NAMALWA (cell line): ENCODE data around the gene ABHD12B.
"Not testable (repeated sequence)": the region's sequence is repeated elsewhere in the genome, so short reads cannot be mapped to it uniquely, and the experiment has no call there.

Experiments
- DNase-seq: peaks from one replicate; pipeline ENCODE4 v3.0.0-alpha.2; 2015; ENCODE audit warnings: low spot score

The ABHD12B gene

DNA sequence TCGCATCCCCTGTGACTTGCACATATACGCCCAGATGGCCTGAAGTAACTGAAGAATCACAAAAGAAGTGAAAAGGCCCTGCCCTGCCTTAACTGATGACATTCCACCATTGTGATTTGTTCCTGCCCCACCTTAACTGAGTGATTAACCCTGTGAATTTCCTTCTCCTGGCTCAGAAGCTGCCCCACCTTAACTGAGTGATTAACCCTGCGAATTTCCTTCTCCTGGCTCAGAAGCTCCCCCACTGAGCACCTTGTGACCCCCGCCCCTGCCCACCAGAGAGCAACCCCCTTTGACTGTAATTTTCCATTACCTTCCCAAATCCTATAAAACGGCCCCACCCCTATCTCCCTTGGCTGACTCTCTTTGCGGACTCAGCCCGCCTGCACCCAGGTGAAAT is 24.6 kb downstream of the ABHD12B start:
- not testable (repeated sequence) for DNase-seq

DNA sequence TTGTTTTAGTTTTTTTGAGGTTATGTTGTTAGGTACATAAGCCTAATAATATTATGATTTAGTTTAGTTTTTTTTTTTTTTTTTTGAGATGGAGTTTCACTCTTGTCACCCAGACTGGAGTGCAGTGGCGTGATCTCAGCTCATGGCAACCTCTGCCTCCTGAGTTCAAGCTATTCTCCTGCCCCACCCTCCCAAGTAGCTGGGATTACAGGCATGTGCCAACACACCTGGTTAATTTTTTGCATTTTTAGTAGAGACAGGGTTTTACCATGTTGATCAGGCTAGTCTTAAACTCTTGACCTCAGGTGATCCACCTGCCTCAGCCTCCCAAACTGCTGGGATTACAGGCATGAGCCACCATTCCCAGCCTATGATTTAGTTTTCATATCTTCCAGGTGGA is 25.2 kb downstream of the ABHD12B start:
- not testable (repeated sequence) for DNase-seq

DNA sequence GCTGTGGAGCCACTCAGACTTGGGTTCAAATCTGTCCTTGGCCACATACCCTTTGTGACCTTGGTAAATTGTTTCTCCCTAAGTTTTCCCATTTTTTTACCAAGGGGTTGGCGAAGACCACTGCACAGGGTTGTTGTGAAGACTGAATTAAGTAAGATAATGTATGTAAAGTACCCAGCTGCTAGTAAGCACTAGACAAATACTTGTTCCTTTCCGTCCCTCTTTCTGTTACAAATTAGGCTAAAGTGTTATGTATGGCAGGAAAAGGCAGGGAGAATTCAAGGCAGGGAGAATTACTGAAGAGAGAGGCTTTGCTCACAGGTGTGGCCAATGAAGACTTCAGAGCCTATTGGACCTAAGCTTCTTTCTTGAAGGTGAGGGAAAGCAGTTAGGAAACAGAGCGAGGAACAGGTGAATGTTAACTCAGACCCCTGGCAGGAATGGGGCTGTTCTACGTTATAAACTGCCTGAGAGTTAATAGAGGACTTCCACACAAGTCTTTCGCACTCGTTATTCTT is 25.9 kb downstream of the ABHD12B start:
- no peak for DNase-seq

DNA sequence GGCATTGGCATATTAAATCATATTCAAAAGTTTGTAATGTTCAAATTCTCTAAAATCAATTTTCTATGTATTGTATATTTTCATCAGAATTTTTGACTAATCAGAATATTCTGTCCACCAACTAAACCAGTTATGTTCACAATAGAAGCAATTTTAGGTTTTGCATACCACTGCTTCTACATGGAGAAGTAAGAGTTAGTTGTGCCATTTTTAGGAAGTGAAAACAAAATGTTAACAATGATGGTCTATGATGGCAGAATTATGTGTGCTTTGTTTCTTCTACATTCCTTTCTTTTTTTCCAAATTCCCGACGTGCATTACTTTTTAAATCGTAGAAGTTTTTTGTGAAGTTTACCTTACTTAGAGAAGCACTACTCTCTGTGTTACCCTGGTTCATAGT is 29.5 kb downstream of the ABHD12B start:
- DNase-seq: no peak

DNA sequence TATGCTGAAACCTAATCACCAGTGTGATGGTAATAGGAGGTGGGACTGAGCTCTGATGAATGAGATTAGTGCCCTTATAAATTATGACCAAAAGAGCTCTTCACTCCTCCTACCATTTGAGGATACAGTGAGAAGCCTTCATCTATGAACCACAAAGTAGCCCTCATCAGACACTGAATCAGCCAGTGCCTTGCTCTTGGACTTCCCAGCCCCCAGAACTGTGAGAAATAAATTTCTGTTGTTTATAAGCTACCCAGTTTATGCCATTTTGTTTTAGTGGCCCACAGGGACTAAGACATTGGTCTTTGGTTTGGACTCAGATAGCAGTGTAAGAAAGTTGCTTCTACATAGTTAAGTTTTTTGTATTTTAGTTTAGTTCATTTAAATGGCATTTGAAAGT is 32.9 kb downstream of the ABHD12B start:
- no peak for DNase-seq

DNA sequence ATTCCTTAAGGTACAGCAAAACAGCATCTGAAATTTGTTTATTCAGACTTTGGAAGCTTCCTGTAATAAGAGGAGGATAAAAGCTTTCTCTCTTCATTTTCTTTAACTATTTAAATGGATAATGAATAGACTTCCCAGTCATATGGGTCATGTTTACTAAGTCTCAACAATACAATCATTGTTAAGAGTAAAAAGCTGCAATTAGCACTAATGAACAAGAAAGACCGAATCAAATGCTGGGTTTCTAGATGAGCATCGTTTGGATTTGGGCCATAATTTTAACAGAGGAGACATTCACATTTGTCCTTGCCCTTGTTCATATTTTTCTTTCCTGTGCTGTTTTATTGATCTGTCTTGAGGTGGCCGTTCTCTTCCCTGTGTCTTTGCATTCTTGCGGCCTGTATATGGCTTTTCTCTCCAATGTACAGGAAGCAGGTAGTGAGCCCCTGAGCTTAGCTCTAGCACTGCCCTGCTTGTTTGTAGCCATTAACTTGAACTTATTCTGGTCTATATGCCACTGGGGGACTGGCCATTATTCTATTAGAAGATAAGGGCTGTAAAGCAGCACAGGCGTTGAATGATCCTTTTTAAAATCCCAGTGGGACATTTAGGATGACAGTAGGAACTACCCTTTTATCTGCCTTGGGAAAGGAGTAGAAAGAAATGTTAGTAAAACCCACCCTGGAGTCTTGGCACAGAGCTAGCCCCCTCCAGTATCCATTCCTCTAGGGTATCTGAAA is 34.6 kb downstream of the ABHD12B start:
- no peak for DNase-seq

DNA sequence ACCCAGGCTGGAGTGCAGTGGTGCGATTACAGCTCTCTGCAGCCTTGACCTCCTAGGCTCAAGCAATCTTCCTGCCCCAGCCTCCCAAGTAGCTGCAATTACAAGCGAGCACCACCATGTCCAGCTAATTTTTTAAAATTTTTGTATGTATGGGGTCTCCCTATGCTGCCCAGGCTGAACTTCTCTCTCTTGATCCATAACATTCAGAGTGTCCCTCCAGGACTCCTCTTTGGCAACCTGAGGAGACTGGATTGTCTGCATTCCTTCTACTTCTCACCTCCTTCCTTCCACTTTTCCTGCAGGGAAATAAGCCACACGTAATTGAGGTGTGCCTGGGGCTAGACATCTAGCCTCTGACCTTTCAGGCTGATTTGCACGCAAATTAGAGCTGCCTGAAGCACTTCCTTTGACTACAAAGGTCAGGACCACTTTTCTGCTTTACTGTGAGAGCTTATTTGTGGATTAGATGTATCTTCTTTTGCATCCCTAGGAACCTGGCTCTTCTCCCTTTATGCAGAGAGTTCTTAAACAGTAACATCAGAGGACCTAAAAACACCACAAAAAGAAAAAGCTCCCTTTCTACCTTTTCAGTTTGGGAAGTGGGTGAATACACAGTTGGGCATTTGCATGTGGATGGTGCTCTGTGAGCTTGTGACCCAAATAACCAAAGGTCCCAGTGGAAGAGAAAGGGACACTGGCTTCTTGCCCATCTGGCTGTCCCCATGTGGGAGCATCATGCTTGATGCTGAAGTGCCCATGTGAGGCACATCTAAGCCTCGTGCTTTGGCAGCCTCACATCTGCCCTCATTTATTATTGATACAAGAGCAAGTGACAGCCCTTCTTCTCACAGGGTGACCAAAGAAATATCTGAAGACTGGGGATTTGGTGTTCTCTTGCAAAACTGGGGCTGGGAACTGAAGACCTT is 38.9 kb downstream of the ABHD12B start:
- DNase-seq: no peak

DNA sequence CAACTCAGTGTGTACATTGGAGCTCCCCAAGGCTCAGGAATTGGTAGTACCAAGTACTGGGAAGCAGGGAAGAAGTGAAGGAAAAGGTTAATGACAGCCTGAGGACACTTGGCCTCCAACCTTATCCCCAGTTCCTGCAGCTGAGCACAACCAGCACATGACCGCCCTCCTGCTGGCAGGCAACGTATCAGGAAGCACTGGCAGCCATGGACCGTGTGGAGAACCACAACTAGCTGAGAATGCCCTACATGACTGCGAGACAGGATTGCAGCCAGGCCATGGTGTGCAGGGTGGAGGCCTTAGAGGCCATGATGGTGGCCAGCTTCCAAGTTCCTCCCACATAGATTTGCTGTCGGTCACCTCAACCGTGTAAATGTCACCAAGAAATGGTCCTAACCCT is 45.6 kb downstream of the ABHD12B start:
- DNase-seq: no peak

DNA sequence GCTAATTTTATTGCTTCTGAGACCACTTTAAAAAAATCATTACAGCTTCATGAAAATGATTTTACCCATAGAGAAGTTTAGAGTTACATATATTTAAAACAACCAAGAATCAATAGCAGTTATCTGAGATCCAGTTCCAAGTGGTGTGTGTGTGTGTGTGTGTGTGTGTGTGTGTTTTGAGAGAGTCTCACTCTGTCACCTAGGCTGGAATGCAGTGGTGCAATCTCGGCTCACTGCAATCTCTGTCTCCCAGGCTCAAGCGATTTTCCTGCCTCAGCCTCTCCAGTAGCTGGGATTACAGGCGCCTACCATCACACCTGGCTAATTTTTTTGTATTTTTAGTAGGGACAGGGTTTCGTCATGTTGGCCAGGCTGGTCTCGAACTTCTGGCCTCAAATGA is 47.7 kb downstream of the ABHD12B start:
- not testable (repeated sequence) for DNase-seq

DNA sequence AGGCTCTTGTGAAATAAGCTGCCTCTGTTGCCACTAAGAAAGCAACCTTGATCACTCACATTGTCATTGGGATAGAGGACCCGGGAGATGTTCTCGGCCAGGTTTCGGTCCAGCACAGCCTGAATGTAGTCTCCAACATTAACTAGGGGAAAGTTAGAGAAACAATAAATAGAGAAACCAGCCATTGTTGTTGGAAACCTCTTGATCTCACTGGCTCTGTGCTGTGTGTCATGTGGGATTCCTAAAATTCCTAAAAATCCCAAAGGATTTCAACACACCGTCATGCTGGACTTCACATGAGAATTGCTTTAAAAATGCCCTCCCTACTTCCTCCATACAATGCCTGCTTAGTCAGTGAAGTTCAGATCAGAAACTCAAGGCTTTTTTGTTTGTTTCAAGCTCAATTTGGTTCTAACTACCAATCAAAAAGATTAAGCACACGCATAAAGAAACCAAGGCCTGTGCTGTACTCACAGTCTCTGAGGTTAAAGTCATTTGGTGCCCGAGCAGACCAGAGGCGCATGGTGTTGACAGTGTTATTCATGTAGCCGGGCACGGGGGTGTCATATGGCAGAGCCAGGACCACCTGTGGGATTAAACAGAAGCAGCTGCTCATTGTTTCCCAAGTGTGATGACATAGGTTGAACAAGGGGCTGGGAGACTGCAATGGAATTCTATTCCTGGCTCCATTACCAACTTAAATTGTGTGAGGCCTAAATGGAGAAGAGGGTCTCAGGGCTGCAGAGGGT is 48.8 kb downstream of the ABHD12B start:
- DNase-seq: no peak

DNA sequence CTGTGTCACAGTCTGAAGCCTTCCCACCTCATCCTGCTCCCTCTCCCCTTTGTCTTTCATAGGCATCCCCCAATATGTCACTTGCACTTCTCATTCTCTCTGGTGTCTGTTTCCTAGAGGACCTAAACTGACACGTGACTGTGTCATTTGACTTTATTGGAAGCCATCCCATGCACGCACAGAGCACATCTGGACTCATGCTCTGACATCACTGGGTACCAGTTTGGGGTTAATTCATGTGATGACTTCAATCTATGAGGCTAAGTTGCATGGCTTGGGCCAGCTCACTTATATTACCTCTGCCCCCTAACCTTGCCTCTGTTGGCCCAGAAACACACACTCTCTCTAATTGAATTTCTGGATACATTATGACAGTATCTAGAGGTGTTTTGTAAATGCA is 51.0 kb downstream of the ABHD12B start:
- no peak for DNase-seq

DNA sequence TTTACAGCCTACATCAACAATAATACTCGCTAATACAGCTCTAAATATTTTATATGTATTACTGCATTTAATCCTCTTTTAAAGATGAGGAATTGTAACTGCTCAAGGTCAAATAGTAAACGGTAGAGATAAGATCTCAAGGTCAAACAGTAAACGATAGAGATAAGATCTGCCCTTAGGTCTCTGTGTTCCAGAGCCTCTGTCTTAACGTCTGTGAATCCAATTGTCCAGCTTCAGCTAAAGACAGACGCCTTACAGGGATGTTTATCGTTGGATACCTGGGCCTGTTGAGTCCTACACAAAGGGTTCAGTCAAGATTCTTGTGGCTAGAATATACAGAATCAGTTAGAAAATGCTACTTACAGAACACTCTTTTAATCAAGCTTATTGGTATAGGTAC is 52.4 kb downstream of the ABHD12B start:
- no peak for DNase-seq

DNA sequence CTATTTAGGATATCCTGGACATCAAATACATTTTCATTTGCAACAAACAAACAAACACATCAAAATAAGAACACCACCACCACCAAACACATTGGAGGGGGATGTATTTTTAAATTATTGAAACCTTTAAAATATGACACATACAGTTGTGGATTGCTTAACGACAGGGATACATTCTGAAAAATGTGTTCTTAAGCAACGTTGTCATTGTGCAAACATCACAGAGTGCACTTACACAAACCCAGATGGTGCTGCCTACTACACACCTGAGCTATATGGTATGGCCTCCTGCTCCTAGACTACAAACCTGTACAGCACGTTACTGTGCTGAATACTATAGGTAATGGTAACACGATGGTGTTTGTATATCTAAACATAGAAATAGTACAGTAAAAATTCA is 53.0 kb downstream of the ABHD12B start:
- DNase-seq: no peak

DNA sequence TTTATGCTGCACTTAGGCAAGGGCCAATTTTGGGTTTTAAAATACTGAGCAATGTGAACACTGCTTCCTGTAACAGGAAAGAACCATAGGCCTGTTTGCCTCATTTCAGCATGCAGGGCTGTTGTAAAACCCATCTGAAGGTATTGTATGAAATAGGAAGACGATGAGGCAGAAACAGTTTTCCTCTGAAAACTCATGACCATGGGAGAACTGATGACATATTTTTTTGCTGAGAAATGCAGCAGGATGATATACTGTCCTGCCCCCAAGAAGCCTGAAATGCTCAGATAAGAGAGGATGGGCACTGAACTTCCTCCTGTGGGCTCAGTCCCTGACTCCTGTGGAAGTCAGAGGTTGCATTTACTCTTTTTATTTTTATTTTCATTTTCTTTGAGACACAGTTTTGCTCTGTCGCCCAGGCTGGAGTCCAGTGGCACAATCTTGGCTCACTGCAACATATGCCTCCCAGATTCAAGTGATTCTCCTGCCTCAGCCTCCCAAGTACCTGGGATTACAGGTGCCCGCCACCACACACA is 55.1 kb downstream of the ABHD12B start:
- DNase-seq: no peak

DNA sequence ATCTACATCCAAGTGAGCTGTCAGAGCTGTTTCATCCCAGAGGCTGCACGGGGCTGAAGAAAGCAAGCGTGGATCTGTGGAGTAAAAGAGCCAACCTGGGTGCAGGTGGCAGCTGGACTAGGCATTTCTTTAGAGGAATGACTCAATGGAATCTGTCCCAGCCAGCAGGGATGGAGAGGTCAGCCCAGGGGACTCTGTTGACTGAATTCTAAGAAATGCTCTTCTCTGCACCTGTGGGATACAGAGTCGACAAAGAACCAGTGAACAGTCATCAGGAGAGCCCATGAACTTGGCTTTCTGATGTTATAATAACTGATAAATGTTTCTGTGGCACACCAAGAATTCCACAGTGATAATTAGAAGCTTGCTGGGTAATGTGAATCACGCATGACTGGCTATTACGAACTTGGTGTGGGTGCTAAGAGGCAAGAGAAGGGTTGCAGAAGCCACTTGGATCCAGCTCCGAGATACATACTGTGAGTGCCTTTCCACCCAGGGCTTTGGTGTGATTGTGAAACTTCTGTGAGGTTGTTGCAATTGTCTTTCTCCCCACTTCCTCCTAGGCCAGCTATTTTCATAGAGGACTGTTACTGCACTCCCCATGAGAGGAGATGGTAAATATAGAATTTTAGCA is 56.3 kb downstream of the ABHD12B start:
- no peak for DNase-seq

DNA sequence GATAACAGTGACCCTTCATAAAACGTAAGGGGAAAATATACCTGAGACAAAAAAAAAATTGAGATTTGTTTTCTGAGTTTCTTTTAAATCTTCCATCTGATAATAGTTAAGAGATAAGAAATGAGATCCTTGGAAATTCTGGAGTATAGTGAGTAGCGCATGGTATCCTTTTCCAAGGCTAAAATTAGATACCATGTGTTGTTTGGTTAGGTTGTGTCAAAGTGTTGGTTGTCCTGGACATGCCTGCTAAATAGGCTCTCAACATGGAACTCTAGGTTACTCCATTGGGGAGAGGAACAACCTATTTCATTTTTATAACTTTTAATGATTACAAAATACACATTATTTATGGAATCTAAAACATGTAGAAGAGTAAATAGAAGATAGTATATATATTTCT is 57.7 kb downstream of the ABHD12B start:
- DNase-seq: no peak

DNA sequence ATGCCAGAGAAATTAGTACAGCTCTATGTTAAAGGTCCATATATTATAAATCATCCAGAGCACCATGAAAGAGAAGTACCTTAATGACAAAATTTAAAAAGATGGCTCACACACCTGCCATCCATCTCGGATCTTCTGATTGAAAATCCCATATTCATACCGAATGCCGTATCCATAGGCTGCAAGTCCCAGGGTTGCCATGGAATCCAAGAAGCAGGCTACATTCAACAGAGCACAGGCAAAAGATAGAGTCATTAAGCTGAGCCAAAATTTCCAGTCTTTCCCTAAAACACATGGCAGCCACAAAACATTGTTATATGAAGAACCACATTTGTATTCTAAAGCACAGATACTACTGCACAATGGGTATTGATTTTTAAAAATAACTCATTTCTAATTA is 59.7 kb downstream of the ABHD12B start:
- no peak for DNase-seq

DNA sequence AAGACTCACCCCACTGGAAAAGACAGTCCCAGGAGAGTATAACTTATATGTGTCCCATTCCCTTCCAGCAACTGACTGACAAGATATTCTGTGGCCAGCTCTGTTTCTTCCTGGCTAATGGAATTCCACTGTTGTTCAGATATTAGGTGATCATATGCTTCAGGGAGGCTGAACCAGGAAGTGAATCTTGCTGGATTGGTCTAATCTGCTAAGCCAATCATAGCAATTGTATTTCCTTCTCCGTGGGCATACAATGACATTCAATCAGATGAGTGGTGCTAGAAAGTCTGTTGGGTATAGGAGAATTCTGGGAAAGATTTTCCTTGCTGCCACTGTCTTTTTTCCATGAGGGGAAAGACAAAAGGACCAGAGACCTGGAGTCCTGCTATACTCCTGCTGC is 60.3 kb downstream of the ABHD12B start:
- DNase-seq: no peak

DNA sequence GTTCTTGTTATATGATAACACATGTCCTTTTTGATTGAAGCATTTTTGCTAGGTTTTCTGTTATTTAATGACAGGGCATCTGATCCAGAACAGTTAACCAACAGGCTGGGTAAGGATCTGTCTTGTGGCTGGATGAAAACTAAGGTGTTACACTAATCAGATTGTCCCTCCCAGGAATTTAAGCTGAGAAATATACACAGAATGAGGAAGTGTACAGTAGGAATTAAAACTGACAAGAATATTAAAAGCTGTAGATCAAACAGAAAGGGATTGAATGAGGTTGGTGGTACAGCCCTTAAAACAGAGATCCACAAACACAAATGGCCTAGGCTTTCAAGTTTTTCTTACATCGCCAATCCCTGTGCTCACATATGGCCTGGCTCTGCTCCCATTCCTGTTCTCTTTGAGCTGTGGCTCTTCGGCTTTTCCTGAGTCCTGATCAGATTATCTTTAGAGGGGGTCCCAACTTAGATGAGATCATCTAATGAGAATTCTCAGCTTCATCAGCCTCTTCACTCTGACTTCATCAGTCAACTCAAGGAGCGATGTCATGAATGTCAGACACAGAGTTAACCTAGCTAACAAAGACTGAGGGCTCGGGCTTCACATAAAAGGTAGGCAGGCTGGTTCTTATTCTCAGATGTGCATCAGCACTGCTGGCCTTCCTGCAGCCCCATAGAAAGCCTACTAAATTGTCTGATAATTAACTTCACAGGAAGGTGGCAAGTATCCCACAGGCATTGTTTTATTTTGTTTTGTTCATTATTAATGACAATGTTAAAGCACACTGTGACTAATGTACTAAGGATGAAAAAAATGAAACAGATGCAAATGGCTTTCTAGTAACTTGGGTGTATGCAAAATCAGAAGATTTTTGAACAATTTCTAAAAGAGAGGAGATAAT is 61.0 kb downstream of the ABHD12B start:
- DNase-seq: no peak
